ENCODE data around the gene RBFOX1.

- TF ChIP-seq EP300 (IDR thresholded peaks at IDR 0.05) (no peak), POLR2A (IDR thresholded peaks at IDR 0.05) (no peak)
- TF ChIP-seq, protein P1, sequence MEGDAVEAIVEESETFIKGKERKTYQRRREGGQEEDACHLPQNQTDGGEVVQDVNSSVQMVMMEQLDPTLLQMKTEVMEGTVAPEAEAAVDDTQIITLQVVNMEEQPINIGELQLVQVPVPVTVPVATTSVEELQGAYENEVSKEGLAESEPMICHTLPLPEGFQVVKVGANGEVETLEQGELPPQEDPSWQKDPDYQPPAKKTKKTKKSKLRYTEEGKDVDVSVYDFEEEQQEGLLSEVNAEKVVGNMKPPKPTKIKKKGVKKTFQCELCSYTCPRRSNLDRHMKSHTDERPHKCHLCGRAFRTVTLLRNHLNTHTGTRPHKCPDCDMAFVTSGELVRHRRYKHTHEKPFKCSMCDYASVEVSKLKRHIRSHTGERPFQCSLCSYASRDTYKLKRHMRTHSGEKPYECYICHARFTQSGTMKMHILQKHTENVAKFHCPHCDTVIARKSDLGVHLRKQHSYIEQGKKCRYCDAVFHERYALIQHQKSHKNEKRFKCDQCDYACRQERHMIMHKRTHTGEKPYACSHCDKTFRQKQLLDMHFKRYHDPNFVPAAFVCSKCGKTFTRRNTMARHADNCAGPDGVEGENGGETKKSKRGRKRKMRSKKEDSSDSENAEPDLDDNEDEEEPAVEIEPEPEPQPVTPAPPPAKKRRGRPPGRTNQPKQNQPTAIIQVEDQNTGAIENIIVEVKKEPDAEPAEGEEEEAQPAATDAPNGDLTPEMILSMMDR (IDR thresholded peaks at IDR 0.05), result no peak
Measured at GRCh38 chr16:7422036-7422888, 89.6 kb downstream of the RBFOX1 start.

All from ovary (tissue), 3 donors.